Stimulated activated CD4-positive, alpha-beta T cell treated with anti-CD3 and anti-CD28 coated beads, Interleukin-12 subunit alpha, Interleukin-12 subunit beta, amount 100 ng/mL, for 48 hours (primary cell): ENCODE measurements around the gene IFIT1B.
"Not testable (repeated sequence)": the region's sequence is repeated elsewhere in the genome, so short reads cannot be mapped to it uniquely, and the experiment has no call there.

Experiments used
- DNase-seq, 3 donors: peaks; one replicate each; pipeline ENCODE4 v3.0.0-alpha.2; 2020; ENCODE audit warnings: low read depth in 2 of 3, low spot score in 1 of 3

Gene IFIT1B

GRCh38 chr10:89348481-89348880, 29.4 kb upstream of the IFIT1B start:
- no peak for DNase-seq

- DNase-seq, result no peak
Measured at GRCh38 chr10:89348975-89349374, 28.9 kb upstream of the IFIT1B start.

GRCh38 chr10:89350631-89351315, 27.1 kb upstream of the IFIT1B start:
- DNase-seq, result not testable (repeated sequence)

GRCh38 chr10:89351412-89351779, 26.5 kb upstream of the IFIT1B start:
- DNase-seq, result no peak

- DNase-seq, result no peak
Measured at GRCh38 chr10:89351780-89352597, 25.9 kb upstream of the IFIT1B start.

GRCh38 chr10:89352802-89353201, 25.1 kb upstream of the IFIT1B start:
- DNase-seq, result no peak

GRCh38 chr10:89355394-89355931, 22.4 kb upstream of the IFIT1B start:
- DNase-seq, result no peak

GRCh38 chr10:89357096-89357495, 20.8 kb upstream of the IFIT1B start:
- DNase-seq, result no peak

GRCh38 chr10:89357975-89358374, 19.9 kb upstream of the IFIT1B start:
- no peak for DNase-seq

- no peak for DNase-seq
Measured at GRCh38 chr10:89360157-89360556, 17.7 kb upstream of the IFIT1B start.

- no peak for DNase-seq
Measured at GRCh38 chr10:89362929-89363328, 14.9 kb upstream of the IFIT1B start.

- no peak for DNase-seq
Measured at GRCh38 chr10:89363729-89364442, 14.0 kb upstream of the IFIT1B start.

GRCh38 chr10:89364531-89364930, 13.3 kb upstream of the IFIT1B start:
- no peak for DNase-seq

- DNase-seq, result no peak
Measured at GRCh38 chr10:89367529-89367928, 10.3 kb upstream of the IFIT1B start.

- DNase-seq, result no peak
Measured at GRCh38 chr10:89368129-89368528, 9.7 kb upstream of the IFIT1B start.

- no peak for DNase-seq
Measured at GRCh38 chr10:89369156-89370105, 8.4 kb upstream of the IFIT1B start.

- no peak for DNase-seq
Measured at GRCh38 chr10:89371079-89371478, 6.8 kb upstream of the IFIT1B start.

GRCh38 chr10:89371987-89372386, 5.9 kb upstream of the IFIT1B start:
- DNase-seq, result no peak

GRCh38 chr10:89373916-89374711, 3.7 kb upstream of the IFIT1B start:
- DNase-seq, result no peak

- DNase-seq, result no peak
Measured at GRCh38 chr10:89374713-89375141, 3.1 kb upstream of the IFIT1B start.
